ENCODE measurements around the gene LRFN4. TPM values are rescaled to one million over a fixed set of nuclear protein-coding genes. Genes with fewer than 3 reads are reported as not detected.
A peak's percentile ranks its signal among the peaks of the same experiment; 100 is the strongest.
"Not testable (repeated sequence)": the region's sequence is repeated elsewhere in the genome, so short reads cannot be mapped to it uniquely, and the experiment has no call there.

LRFN4 gene
- 10 to 100 TPM in 11 of 12 donors, not detected in 1; 13.1 to 30.6 (median 15.4) TPM for polyA plus RNA-seq (ENCODE audit: insufficient read length in 12 of 12)
- long read RNA-seq, donor 1, transcript LRFN4-201 (2 exons, 2,431 nt), result major isoform, 8 of 8 reads
- long read RNA-seq, donor 1, partial matches to known transcripts, result 0 of 8 reads
- long read RNA-seq, donor 1, other reads (novel, unspliced or antisense), result 0 of 8 reads
- long read RNA-seq, donor 2, transcript LRFN4-201 (2 exons, 2,431 nt), result major isoform, 6 of 6 reads
- long read RNA-seq, donor 2, partial matches to known transcripts, result 0 of 6 reads
- long read RNA-seq, donor 2, other reads (novel, unspliced or antisense), result 0 of 6 reads
- long read RNA-seq, donor 3, partial matches to known transcripts, result 8 of 11 reads
- long read RNA-seq, donor 3, other reads (novel, unspliced or antisense), result 0 of 11 reads
- long read RNA-seq, donor 4, transcript LRFN4-201 (2 exons, 2,431 nt), result major isoform, 5 of 5 reads
- long read RNA-seq, donor 4, partial matches to known transcripts, result 0 of 5 reads
- long read RNA-seq, donor 4, other reads (novel, unspliced or antisense), result 0 of 5 reads
- long read RNA-seq, donor 5, result 0 reads
- long read RNA-seq, donor 6, transcript LRFN4-201 (2 exons, 2,431 nt), result major isoform, 6 of 6 reads
- long read RNA-seq, donor 6, partial matches to known transcripts, result 0 of 6 reads
- long read RNA-seq, donor 6, other reads (novel, unspliced or antisense), result 0 of 6 reads
- long read RNA-seq, donor 7, partial matches to known transcripts, result 0 of 2 reads
- long read RNA-seq, donor 7, other reads (novel, unspliced or antisense), result 0 of 2 reads
- long read RNA-seq, donor 8, transcript LRFN4-201 (2 exons, 2,431 nt), result major isoform, 12 of 12 reads
- long read RNA-seq, donor 8, partial matches to known transcripts, result 0 of 12 reads
- long read RNA-seq, donor 8, other reads (novel, unspliced or antisense), result 0 of 12 reads
- long read RNA-seq, donor 9, partial matches to known transcripts, result 0 of 1 reads
- long read RNA-seq, donor 9, other reads (novel, unspliced or antisense), result 0 of 1 reads
- long read RNA-seq, donor 10, transcript LRFN4-201 (2 exons, 2,431 nt), result major isoform, 11 of 11 reads
- long read RNA-seq, donor 10, partial matches to known transcripts, result 0 of 11 reads
- long read RNA-seq, donor 10, other reads (novel, unspliced or antisense), result 0 of 11 reads
- long read RNA-seq, donor 11, partial matches to known transcripts, result 0 of 2 reads
- long read RNA-seq, donor 11, other reads (novel, unspliced or antisense), result 0 of 2 reads

DNA sequence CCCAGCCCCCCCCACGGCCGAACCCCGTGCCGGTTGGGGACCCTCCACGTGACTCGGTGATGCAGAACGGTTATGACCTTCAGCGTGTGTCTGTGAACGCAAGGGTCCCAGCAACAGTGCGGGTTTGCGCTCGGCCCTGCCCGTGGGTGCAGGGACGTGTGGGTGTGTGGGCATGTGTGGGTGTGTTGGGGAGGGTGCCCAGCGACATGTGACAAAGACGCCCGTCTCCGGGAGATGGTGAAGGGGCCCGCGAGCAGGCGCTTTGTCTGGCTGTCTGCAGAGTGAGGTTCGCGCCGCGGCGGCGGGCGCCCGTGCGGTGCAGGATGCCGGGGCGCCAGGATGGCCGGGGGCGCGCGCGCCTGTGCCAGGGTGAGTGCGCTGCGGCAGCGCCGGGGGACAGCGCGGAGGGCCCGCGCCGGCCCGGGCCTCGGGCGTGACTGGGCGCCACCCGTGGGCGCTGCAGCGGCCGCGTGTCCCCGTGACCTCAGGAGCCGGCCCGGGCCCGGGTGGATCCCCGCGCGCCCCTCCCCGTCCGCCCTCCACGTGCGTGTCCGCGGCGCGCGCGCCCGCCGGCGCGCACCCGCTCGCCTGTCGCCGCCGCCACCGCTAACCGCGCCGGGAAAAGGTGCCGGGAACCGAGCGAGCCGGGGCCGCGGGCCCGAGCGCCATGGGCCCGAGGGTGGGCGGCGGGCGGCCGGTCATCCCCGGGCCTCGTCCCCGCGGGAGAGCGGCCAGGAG is at the start of gene LRFN4:
TSS of gene LRFN4 (plus strand) at position 569 of the 738 bp plus-strand sequence. CDS start 681 bp downstream, outside the sequence.
- no peak for DNase-seq

DNA sequence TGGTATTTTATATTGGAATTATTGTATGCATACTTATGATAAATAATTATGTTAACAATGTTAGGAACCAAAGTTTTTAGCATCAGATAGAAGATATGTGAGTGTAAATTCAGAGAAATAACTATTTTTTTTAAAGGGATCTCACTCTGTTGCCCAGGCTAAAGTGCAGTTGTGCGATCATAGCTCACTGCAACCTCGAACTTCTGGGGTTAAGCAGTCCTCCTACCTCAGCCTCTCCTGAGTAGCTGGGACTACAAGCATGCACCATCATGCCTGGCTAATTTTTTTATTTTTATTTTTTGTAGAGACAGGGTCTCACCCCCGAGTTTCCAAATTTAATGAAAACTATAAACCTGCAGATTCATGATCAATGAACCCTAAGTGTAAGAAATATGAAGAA is 47.3 kb upstream of the LRFN4 start:
- DNase-seq, result no peak

DNA sequence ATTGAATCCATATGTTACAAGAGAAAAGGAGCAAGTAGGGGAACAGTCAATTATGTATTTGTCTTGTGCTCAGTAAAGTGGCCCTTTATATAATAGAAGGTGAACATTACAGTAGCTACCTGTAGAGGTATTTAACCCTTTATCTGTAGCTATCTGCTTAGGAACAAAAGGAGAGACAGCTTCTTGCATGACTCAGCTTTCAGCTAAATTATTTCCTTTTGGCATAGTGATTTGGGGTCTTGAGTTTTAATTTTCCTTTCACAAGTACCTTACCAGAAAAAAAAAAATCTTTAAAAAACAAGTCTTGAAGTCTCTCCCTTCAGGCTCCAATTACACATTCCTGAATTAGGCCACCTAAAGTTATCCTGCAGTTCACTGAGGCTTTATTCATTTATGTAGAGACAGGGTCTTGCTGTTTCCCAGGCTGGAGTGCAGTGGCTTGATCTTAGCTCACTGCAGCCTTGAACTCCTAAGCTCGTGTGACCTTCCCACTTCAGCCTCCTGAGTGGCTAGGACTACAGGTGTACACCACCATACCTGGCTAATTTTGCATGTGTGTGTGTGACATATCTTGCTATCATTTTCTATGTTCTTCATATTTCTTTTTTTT is 46.2 kb upstream of the LRFN4 start:
- no peak for DNase-seq

DNA sequence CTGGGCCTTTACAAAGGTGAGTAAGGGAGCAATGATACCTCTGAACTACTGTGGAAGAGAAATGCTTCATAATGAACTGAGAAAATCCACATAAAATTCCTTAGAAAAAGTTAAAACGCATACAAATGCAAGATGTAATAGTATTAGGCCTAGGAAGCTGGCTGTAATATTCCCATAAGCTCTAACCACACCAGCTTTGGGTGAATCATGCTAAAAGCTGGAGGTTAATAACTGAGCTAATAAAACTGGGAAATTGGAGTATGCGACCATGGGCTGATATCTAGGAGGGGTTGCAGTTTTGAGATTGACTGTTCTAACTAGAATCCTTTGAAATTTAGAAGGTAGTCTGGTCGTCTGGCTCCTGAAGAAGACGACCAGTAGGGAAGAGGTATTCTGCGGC is 42.2 kb upstream of the LRFN4 start:
- DNase-seq, result no peak

DNA sequence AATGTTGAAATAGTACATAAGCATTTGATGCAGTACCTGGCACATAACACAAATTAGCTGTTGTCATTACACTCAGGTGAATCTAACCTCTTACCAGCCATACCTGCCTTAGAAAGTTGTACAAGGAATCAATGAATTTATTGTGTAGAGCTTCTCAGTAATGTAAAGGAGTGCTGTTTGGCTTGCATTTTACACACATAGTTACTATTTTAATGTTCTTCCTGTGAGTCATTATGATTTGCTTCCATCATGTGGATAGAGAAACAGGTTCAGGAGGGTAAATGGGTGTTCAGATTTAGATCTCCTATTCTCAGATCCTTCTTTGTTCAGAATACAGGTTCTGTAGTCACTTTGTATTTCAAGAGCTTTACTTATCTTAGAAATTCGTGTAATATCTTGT is 41.2 kb upstream of the LRFN4 start:
- no peak for DNase-seq

DNA sequence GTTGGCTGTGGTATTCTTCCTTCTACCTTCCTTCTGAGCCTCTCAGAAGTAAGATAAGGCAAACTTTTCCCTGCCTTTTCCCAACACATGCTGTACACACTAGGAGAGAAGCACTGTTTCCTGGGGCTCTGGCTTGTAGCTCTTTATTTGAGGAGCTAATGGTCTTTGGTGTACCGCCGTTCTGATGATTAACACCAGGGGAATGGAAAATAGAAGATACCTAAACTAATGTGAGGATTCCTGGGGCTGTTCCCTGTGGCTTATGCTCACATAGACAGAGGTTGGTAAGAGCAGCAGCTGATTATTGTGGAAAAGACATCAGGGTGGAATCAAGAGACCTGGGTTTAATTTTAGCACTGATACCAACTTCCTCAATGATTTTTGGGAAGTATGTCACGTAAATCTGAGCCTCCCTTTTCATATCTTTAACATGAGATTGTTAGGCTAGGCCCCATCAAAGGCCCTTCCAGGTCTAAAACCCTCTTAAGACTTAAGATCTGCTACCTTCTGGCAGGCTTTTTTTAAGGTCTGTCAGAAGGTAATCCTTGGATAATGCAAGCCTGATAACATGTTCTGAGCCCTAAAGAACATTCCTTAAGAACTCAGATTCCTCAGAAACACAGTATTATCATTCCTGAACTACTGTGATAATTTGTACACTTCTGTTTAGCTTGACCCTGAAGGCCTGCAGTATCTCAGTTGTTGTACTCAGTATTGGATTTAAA is 38.5 kb upstream of the LRFN4 start:
- no peak for DNase-seq

DNA sequence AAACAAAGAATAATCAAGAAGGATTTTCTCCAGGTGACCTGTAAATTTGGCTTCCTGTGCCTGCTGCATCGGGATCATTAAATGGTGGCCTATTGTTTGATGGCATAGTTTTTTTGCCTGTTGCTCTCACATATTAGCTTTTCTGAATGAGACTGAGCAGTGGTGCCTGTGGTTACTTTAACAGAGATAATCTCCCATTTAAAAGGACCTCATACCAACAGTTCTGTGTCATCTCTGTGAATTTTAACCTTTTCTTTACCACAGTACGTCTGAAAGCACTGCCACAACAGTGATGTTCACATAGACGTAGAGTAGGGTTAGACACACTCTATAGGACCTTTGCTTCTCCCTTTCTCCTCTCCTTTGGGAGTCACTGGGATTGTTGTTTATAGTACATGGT is 36.5 kb upstream of the LRFN4 start:
- DNase-seq, result no peak

DNA sequence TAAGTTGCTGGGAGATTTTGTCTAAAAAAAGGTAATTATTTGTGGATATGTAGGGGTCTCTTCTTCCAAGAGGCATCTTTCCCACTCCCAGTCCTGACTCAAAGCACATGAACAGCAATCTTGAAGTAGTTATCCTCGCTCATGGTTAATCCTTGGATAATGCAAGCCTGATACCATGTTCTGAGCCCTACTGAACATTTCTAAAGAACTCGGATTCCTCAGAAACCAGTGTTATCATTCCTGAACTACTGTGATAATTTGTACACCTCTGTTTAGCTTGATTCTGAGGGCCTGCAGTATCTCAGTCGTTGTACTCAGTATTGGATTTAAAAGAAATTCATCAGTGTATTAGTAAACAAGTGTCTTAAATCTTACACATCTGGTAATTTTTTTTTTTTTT is 36.0 kb upstream of the LRFN4 start:
- DNase-seq, result no peak

DNA sequence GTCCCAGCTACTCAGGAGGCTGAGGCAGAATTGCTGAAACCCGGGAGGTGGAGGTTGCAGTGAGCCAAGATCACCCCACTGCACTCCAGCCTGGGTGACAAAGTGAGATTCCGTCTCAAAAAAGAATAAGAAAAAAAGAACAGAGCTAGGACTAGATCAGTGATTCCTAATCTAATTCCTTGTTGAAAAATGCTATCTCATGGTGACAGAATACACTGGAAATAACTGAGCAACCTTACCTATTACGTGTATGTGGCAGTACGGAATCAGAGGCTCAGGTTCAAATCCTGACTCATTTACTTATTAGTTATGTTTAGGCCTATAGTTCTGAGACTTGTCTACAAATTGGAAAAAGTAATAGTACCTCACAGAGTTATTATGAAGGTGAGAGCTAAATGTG is 33.2 kb upstream of the LRFN4 start:
- no peak for DNase-seq

DNA sequence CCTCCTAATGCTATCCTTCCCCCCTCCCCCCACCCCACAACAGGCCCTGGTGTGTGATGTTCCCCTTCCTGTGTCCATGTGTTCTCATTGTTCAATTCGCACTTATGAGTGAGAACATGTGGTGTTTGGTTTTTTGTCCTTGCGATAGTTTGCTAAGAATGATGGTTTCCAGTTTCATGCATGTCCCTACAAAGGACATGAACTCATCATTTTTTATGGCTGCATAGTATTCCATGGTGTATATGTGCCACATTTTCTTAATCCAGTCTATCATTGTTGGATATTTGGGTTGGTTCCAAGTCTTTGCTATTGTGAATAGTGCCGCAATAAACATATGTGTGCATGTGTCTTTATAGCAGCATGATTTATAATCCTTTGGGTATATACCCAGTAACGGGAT is 32.3 kb upstream of the LRFN4 start:
- not testable (repeated sequence) for DNase-seq

DNA sequence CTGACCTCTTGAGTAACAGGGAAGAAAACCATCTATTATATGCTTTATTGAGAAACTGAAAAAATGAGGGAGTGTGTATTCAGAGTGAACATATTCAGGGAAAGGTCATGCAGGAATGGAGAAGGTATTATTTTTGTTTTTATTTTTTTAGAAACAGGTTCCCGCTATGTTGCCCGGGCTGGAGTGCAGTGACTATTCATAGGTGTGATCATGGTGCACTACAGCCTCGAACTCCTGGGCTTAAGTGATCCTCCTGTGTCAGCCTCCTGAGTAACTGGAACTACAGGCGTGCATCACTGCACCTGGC is 22.4 kb upstream of the LRFN4 start:
- DNase-seq, result no peak

DNA sequence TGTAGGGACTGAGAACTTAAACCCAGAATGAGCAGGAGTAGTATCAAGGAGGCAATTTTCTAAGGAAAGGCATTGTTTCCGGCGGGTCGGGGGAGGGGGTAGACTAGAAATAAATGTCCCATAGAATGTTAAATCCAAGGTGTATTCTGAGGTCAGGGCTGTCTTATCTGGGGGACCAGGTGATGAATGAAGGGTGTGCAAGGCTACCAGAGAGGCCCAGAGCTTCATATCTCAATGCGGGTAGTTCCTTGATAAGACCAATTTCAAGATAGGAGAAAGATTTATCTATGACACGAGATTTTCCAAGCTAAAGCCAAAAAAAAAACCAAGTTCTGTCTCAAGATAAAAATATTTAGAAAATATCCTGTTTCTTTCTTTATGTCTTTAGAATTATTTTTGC is 21.9 kb upstream of the LRFN4 start:
- no peak for DNase-seq

DNA sequence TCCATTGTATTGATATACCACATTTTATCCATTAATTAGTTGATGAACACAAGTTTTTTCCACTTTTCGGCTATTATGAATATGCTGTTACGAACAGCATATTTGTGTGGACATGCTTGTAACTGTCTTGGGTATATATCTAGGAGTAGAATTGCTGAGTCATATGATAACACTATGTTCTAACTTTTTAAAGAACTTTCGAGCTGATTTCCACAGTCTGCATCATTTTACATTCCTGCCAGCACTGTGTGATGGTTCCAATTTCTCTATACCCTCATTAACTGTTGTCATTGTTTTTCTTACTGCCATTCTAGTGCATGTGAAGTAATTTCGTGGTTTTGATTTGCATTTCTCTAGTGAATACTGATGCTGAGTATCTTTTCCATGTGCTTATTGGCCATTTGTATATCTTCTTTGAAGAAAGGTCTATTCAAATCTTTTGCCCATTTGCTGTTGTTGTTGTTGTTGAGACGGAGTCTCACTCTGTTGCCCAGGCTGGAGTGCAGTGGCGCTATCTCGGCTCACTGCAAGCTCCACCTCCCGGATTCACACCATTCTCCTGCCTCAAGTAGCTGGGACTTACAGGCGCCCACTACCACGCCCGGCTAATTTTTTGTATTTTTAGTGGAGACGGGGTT is 21.0 kb upstream of the LRFN4 start:
- no peak for DNase-seq

DNA sequence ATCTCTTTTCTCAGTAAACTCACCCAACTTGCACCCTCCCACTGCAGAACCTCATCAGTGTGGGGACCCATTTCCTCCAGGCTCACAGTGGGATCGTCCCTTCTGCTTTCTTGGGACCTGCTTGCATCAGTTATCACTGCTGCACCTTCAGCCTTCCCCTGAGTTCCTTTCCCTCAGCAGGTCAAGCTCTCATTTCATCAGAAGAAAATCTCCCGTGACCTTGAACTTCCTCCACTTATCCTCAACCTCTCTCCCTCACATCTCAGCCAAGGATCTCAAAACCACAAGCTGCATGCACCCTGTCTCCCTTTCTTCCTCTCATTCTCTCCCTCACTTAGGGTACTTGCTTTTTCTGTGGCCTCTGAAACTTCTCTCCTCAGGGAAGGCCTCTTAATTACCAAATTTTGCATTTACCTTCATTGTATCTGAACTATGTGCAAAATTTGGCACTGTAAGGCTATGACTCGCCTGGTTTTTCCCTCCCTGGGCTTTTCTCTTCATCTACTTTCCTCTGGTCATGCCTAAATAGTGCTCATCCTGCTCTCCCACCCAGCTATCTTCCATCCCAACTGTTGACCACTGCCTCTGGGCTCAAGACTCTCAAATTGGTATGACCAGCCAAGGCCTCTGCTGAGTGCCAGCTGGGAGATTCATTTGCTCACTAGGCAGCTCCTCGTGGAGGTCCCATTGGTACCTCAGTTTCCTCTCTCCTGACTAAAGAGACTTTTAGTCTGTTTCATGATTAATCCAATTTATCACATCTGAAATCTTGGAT is 16.4 kb upstream of the LRFN4 start:
- DNase-seq, result no peak

DNA sequence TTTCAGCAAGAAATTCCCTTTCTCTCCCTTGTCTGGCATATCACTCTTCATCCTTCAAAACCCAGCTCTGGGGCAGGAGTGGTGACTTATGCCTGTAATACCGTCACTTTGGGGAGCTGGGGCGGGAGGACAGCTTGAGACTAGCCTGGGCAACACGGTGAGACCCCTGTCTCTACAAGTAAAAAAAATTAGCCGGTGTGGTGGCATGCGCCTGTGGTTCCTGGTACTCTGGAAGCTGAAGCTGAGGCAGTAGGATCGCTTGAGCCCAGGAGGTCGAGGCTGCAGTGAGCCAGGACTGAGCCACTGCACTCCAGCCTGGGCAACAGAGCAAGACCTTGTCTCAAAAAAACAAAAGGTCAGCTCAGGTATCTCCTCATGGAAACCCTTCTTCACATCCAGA is 15.0 kb upstream of the LRFN4 start:
- no peak for DNase-seq

DNA sequence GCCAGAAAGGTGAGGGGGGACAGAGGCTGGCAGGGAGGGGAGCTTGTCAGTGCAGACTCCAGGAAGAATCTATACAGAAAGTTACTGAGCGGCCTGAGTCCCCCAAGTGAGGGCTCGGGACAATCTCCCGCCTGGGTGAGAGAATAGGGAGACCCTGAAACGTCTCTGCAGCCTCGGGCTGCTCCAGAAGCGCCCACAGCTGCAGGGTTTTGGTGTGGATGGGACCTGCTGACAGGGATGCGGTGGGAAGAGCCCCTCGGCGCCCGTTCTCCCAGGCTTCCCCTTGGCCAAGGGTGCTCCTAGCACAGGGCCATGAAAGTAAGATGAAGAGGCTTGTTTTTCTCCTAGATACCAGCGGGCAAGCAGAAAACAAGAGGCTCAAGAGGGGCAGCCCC is 14.4 kb upstream of the LRFN4 start:
- DNase-seq, result no peak

DNA sequence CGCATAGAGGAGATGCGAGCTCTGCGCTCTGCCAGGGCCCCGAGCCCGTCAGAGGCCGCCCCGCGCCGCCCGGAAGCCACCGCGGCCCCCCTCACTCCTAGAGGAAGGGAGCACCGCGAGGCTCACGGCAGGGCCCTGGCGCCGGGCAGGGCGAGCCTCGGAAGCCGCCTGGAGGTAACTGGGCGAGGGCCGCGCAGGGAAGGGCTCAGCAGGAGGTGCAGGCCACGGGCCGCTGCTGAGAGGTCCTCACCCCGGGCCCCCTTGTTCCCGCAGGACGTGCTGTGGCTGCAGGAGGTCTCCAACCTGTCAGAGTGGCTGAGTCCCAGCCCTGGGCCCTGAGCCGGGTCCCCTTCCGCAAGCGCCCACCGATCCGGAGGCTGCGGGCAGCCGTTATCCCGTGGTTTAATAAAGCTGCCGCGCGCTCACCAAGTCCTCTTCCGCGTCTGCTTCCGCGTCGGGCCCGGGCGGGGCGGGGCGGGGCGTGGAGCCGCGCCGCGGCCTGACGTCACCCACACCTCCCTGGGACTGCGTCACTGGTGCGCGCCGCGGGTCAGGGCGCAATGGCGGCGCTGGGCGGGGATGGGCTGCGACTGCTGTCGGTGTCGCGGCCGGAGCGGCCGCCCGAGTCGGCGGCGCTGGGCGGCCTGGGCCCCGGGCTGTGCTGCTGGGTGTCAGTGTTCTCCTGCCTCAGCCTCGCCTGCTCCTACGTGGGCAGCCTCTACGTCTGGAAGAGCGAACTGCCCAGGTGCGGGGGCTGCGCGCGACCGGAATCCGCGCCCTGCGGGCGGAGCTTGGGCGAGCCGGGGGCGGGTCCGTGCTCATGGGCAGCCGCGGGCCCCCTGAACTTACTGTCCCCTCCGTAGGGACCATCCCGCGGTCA is 13.7 kb upstream of the LRFN4 start, which contains the start of gene RCE1:
TSS of gene RCE1 (plus strand) at position 546 of the 880 bp plus-strand sequence. CDS start at position 561, 15 bp downstream.
- DNase-seq, result peak; percentile 86

Data from muscle of arm (tissue), 14 donors.